NCI-H226 (cell line): ENCODE results near the gene TPM1.

Experiments used
- DNase-seq: peaks from one replicate; pipeline ENCODE4 v3.0.0-alpha.2; 2015

Gene TPM1

GRCh38 chr15:63018639-63019038 lies 23.9 kb upstream of the TPM1 start:
- no peak for DNase-seq

- DNase-seq, result peak; percentile 81
Observed at GRCh38 chr15:63019511-63020109, 22.9 kb upstream of the TPM1 start.

DNA sequence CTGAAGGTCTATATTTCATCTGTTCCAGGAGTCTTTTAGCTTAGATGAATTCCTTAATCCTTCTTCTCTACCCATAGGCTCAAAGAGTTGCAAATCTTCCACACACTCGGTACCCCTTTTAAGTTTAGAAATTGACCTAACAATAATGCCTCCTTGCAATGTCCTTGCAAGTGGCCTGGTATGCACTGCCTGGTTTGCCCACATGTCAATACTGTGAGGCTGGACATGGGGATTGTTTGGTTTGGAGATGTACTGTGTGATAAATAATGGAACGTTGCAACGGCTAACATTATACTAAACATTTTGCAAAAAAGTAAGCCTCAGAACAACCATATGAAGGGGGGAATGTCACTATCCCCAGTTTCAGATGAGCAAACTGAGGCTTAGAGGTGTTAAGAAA lies 22.4 kb upstream of the TPM1 start:
- DNase-seq, result no peak

- DNase-seq, result no peak
Observed at GRCh38 chr15:63020759-63021430, 21.7 kb upstream of the TPM1 start.

- DNase-seq, result no peak
Observed at GRCh38 chr15:63022181-63022580, 20.4 kb upstream of the TPM1 start.

DNA sequence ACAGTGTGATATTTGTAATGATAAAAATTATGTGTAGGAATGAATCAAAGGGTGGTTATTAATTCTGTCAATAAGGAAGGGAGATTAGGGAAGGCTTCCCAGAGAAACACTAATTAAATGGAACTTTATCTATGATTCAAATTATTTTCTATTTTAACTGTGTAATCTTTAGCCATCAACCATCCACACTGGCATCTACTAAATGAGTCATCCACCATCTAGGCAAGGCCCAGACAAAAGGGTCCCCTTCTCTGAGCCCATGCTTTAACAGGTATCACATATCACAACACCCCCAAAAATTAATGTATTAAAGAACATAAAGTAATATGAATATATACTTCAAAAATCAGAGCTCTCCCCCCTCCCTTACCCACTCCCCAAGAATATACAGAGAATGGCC lies 19.9 kb upstream of the TPM1 start:
- no peak for DNase-seq

DNA sequence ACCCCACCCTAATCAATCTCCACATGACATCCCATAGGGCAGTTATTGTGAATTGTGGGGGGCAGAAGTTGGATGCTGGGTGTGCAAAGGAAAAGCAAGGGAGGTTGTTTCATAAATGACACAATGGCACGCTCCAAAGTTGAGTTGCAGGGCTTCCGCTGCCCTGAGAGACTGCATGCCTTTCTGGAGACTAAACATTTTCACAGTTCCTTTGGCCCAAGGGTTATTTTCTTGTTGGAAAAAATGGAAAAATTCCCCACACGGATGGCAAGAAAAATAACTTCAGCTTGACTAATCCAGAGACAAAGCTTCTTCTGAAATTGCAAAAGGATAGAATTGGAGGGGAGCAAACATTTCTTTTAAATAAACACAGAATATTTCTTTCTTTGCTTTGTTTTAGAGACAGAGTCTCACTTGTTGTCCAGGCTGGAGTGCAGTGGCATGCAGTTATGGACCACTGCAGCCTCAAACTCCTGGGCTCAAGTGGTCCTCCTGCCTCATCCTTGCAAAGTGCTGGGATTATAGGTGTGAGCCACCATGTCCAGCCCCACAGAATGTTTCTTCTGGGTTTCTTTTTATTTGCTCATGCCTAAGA lies 19.1 kb upstream of the TPM1 start:
- DNase-seq, result peak; percentile 82

DNA sequence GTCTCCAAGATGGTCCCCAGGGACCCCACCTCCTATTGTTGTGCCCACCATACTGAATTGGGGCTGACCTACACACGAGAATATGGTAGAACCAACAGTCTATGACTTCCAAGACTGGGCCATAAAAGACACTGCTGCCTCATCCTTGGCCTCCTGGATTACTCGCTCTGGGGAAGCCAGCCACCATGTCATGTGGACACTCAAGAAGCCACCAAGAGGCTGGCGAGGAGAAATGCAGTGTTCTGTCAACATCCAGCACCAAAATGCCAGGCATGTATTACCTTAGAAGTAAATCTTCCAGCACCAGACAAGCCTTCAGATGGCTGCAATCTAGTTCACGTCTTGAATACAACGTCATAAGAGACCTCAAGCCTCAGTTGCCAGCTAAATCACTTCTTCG lies 17.1 kb upstream of the TPM1 start:
- DNase-seq, result no peak

DNA sequence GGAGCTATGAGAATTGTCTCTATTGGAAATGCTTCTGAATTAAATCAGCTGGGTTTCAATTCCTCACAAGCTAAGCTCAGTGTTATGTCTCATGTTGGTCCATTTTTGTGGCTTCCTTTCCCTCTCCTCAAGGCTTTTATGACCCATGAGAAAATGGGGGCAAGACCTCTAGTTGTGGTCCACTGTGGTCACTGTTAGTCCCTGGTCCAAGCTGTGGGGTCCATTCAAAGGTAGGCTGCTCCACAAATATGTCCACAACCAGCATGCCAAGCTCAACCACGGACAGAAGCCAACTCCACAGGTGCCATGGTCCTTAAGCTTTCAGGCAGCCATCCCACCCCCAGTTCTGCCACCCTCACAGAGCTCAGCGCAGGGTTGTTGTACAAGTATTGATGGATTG lies 14.9 kb upstream of the TPM1 start:
- no peak for DNase-seq

DNA sequence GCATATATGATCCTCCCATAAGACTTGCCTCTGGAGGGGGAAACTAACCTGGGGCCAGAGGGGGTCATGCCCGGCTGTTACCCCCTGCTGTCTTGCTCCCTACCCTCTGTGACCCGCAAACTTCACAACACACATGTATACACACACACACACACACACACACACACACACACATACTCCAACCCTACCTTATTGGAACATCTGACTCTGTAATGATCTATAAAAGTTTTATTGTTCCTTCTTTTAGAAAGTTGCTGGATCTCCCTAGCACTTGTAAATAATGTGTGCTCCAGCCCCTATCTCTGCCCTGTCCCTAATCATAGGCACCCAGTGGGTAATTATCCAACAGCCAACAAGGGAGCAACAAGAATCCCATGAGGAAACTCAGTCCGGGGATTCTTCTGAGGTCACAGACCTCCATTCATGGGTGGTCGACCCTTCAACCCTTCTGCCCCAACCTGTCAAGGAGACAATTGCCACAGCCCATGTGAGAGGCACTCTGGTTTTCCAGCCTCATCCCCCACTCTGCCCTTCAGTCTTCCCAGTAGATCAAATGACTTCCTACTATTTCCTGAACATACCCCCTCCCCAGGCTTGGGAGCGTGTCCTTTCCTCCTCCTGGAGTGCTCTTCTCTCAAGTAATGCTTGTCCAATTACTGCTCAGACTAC lies 14.0 kb upstream of the TPM1 start:
- no peak for DNase-seq

DNA sequence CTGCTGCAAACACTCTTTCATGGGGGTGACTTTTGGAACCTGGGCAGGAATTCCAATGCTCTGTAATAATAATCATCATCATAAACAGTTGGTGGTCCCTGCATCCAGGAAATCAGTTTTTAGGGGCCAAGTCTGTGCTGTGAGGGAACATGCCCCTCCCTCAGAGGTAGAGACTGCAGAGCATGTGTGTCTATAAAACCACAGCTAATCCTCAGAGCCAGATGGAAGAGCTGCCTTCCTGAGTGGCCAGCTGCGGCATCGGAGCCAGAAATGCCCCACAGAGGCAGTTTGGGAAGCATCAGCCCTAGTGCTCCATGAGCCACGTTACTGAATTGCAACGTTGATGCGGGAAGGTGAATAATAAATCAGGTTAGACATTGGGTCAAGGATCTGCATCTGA lies 12.9 kb upstream of the TPM1 start:
- DNase-seq, result no peak

DNA sequence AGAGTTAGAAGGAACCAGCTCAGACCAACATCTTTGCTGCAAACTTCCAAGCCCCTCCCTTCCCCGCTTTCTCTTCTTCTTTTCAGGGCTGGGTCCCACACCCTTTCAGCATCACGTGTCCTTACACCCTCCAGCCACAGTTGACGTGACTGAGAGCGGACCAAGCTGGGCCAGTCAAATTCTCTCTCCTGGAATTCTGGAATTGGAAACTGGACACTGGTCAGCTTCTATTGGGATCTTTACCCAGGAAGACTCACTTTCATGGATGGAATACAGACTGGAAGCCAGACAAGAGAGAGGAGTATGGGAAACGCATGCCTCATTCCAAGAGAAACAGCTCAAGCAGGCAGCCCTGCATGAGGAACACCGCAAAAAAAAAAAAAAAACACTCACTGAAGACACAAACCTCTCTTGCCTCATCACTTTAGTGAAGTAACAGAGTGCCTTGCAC lies 12.4 kb upstream of the TPM1 start:
- no peak for DNase-seq

- DNase-seq, result no peak
Observed at GRCh38 chr15:63034578-63034977, 8.0 kb upstream of the TPM1 start.

GRCh38 chr15:63035253-63035652 lies 7.3 kb upstream of the TPM1 start:
- no peak for DNase-seq

DNA sequence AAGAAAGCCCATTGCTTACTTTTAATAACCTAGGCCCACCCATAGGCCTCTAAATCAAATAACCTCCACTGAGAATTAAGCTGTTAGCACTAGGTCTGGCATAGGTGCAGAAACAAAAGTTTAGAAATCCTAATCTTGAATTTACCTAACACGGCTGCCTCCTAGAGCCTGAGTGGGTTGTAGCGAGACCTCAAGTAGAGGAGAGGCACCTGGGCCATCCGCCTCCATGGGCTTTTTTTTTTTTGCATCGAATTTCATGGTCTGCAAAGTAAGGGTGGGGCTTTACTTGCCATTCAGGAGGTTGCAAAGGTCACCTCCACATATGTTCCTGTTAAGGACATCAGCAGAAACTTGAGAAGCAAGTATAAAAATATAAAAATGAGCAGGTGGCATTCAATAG lies 6.6 kb upstream of the TPM1 start:
- no peak for DNase-seq

GRCh38 chr15:63037976-63038720 lies 4.4 kb upstream of the TPM1 start:
- DNase-seq, result no peak

DNA sequence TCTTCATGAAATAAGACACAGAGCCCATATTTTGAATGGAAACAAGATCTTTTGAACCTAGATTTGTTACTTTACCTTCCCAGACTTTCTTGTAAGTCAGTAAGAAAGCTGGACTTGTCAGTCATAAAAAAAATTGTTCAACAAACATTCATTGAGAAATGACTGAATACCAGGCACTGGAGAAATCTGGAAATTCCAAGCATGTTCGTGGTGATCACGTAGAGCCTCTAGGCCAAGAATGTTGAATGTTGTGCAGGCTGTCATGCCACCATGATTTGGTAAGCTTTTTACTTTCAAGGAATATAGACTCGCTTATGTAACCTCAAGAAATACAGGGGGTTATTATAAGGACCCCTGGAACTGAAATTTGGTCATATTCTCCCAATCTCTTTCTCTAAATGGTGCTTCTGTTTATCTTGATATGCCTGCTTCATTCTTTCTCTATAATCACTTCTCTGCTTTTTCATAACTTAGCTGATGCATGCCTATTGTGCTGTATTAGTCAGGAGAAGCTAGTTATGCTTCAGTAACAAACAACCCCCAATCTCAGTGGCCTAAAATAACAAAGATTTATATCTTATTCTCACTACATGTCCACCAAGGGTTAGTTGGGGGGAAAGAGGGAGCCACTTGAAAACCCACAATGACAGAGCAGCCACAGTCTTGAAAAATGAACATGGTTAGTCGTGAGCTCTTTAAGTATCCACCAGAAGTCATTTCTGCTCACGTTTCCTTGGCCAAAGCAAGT lies 3.4 kb upstream of the TPM1 start:
- peak; percentile 94 for DNase-seq

- DNase-seq, result no peak
Observed at GRCh38 chr15:63039811-63040210, 2.7 kb upstream of the TPM1 start.

DNA sequence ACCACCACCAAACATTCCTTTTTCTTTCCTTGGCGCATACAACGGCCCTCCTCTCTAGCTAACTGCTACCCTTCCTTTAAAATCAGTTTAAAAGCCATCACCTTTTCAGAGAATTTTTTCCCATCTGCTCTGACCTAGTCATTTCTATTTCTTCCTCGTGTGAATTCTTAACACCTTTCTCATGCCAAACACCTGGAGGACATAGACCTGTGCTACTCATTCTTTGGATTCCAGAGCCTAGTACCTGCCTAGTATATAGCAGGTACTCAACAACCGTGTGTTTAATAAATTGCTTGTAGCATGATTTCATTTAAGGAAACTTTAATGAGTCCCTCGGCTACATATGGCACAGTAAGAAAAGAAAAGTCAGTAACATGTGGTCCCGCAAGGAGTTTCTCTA lies 2.0 kb upstream of the TPM1 start:
- no peak for DNase-seq

- no peak for DNase-seq
Observed at GRCh38 chr15:63040954-63041353, 1.6 kb upstream of the TPM1 start.

GRCh38 chr15:63041402-63041973 lies 1.1 kb upstream of the TPM1 start:
- no peak for DNase-seq

DNA sequence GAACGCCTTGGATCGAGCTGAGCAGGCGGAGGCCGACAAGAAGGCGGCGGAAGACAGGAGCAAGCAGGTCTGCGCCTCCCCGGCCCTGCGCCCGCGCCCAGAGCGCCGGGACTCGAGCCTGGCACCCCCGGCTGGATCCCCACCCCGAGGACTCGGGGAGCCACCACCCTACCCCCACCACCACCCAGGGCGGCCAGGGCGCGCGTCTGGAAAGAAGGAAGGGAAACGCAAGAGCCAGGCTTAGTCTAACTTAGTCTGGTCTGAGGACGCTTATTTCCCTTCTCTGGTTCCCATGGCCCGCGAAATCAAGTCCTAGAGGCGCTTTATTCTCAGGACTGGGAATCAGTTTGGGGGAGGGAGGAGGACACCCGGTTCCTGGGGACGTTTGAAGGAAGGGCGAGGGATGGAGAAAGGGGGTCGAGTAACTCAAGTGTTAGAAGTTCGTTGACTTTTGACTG lies 359 bp downstream of the TPM1 start:
- peak; percentile 13 for DNase-seq
